Epithelial cell of esophagus (primary cell): ENCODE measurements around the gene NT5C1A.
A peak's percentile ranks its signal among the peaks of the same experiment; 100 is the strongest.

Source experiments
- DNase-seq: peaks from one replicate; pipeline ENCODE4 v3.0.0; 2010; ENCODE audit warnings: low read depth
- H3K4me3 ChIP-seq: 2 replicates; pipeline ENCODE4 v1.5.1; 2011; ENCODE audit warnings: mild to moderate bottlenecking, low read length, control low read depth
- CTCF ChIP-seq: IDR thresholded peaks from 2 replicates; pipeline ENCODE4 v1.5.1; 2011; ENCODE audit warnings: low read depth, mild to moderate bottlenecking, low read length, control low read depth, inconsistent platforms; ENCODE audit not compliant: insufficient read depth; ENCODE audit errors: missing control alignments

Gene NT5C1A

GRCh38 chr1:39683591-39684312 lies 11.8 kb upstream of the NT5C1A start:
- no peak overlapping the region for H3K4me3 ChIP-seq
- DNase-seq, result no peak
- no peak for TF ChIP-seq CTCF

- TF ChIP-seq CTCF, result no peak
- no peak overlapping the region for H3K4me3 ChIP-seq
- DNase-seq, result no peak
Measured at GRCh38 chr1:39681999-39682398, 10.1 kb upstream of the NT5C1A start.

GRCh38 chr1:39681294-39681693 lies 9.4 kb upstream of the NT5C1A start:
- no peak for DNase-seq
- TF ChIP-seq CTCF, result no peak
- H3K4me3 ChIP-seq, result no peak overlapping the region

GRCh38 chr1:39680751-39681150 lies 8.8 kb upstream of the NT5C1A start:
- no peak for DNase-seq
- no peak overlapping the region for H3K4me3 ChIP-seq

GRCh38 chr1:39679821-39680220 lies 7.9 kb upstream of the NT5C1A start:
- no peak for TF ChIP-seq CTCF
- H3K4me3 ChIP-seq, result no peak overlapping the region
- DNase-seq, result peak; percentile 43

More at GRCh38 chr1:39680751-39681150, 8.8 kb upstream of the NT5C1A start:
- TF ChIP-seq CTCF, result no peak

- no peak overlapping the region for H3K4me3 ChIP-seq
- TF ChIP-seq CTCF, result no peak
- no peak for DNase-seq
Measured at GRCh38 chr1:39678889-39679288, 7.0 kb upstream of the NT5C1A start.

GRCh38 chr1:39677645-39678044 lies 5.7 kb upstream of the NT5C1A start:
- DNase-seq, result no peak
- no peak overlapping the region for H3K4me3 ChIP-seq
- TF ChIP-seq CTCF, result no peak
